GM21367 (cell line): Measurements from ENCODE around the gene CDH23.

Source experiments
- ATAC-seq: cut with Tn5 transposase; IDR thresholded peaks from one replicate; pipeline ENCODE4 v1.9.1; 2021; ENCODE audit not compliant: unreplicated experiment

CDH23 gene

DNA sequence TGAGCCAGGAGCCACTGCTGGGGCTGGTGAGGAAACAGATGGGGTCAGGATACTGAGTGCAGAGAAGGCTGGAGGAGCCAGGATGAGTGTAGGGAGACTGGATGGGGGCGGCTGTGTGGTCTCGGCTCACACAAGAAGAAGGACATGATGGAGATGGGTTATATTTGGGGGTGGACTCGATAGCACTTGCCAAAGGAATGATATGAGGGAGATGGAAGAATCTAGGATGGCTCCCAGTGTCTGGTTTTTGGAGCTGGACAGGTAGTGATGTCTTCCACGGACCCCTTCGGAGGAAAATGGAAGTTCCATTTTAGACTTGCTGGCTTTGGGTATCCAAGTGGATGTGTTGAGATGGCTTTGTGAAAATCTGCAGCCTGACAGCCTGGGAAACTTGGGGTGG, 83.9 kb downstream of the CDH23 start:
- ATAC-seq, result no peak

GRCh38 chr10:71481746-71482410, 85.2 kb downstream of the CDH23 start:
- no peak for ATAC-seq

- no peak for ATAC-seq
Observed at GRCh38 chr10:71482620-71483019, 85.9 kb downstream of the CDH23 start.

- no peak for ATAC-seq
Observed at GRCh38 chr10:71483135-71483534, 86.4 kb downstream of the CDH23 start.

DNA sequence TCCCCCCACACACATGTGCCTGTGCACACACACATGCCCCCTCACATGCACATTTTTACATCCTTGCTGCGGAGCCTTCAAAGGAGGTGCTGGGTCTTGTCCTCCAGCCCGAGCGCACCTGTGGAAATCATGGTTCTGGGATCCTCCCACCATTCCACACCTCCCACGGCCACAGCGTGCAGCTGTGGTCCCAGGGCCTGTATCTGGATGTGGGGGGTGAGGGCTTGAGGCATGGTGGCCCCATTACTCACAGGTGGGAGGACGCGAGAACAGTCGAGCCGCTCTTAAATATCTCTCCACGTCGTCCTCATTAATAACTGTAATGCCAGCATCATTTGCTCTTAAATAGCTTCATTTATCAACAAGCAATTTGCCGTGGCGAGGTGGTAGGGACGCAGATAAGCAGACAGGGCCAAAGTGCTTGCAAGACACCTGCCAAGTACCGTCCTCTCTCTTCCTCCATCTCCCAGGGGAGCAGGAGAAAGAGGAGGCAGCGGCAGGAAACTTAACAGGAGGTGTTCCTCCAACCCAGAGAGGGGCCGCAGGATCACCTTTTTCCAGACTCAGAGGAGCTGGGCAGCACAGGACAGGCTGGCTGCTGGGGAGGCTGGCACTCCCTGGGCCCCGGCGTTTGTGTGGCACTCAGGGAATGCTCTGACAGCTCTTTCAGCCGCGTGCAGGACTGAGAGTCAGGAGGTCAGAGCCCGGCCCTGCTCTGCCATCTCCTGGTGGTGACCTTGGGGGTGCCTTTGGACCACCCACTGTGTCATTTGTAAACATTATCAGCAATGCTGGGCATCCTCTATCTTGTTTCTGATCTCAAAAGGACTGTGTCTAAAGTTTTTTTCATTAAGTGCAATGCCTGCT, 87.4 kb downstream of the CDH23 start:
- no peak for ATAC-seq

DNA sequence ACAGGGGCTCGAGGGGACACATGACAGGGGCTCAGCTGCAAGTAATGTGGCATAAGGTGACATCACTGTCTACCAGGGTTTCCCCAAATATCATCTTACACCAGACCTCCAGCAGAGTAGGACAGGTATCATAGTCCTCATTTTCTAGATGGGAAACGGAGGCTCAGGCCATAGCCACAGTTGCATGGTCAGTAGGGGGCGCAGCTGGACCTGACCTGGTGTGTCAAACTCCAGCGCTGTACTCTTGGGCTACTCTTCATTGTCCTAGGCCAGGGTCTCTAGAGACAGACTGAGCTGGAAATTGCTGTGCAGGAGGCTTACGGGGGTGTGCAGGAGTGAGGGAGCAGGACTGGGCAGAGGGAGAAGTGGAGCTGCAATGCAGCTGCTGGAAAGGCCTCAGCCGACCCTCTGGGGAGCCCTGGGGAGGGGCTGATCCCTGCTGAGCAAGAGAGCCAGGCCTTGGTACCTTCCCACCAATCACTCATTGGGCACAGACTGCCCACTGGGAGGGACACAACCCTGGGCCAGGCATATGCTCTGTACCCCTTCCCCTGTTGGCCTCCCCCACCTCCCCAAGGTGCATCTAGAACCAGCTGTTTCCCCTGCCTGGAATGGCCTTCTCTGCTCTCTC, 89.9 kb downstream of the CDH23 start:
- no peak for ATAC-seq

- no peak for ATAC-seq
Observed at GRCh38 chr10:71487726-71488125, 91.0 kb downstream of the CDH23 start.

DNA sequence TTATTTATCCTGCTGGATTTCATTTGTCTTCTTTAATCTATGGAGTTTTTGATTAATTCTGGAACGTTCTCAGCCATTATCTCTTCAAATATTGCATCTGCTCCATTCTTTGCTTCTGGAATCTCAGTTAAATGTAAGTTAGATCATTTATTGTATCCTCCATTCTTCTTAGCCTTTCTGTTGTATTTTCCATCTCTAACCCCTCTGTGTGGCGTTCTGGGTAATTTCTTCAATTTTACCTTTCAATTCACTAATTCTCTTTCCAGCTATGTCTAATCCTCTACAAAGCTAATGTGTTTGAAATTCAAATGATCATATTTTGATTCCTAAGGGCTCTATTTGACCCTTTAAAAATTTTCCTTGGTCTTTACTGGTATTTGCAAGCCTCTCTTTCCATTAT, 92.4 kb downstream of the CDH23 start:
- no peak for ATAC-seq

- ATAC-seq, result no peak
Observed at GRCh38 chr10:71492872-71493271, 96.2 kb downstream of the CDH23 start.

- ATAC-seq, result no peak
Observed at GRCh38 chr10:71493741-71494140, 97.0 kb downstream of the CDH23 start.

- ATAC-seq, result no peak
Observed at GRCh38 chr10:71494476-71494875, 97.8 kb downstream of the CDH23 start.

DNA sequence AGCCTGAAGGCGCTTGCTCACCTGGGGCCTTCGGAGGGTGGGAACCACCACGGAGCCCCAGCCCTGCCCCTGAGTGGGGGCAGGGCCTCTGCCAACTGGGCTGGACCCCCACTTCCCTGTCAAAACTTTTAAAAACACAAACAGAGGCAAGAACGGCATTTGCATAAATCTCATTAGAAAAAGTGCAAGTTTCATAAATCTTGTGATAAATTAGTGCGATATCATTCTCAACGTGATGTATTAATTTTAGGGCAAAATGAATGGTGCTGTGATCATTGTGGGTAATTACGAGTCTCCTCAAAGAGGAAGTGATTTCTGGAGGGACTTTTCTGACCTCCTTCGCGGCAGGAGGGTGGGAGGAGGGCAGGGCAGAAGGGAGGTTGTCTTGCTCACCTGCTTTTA, 98.3 kb downstream of the CDH23 start:
- ATAC-seq, result no peak

DNA sequence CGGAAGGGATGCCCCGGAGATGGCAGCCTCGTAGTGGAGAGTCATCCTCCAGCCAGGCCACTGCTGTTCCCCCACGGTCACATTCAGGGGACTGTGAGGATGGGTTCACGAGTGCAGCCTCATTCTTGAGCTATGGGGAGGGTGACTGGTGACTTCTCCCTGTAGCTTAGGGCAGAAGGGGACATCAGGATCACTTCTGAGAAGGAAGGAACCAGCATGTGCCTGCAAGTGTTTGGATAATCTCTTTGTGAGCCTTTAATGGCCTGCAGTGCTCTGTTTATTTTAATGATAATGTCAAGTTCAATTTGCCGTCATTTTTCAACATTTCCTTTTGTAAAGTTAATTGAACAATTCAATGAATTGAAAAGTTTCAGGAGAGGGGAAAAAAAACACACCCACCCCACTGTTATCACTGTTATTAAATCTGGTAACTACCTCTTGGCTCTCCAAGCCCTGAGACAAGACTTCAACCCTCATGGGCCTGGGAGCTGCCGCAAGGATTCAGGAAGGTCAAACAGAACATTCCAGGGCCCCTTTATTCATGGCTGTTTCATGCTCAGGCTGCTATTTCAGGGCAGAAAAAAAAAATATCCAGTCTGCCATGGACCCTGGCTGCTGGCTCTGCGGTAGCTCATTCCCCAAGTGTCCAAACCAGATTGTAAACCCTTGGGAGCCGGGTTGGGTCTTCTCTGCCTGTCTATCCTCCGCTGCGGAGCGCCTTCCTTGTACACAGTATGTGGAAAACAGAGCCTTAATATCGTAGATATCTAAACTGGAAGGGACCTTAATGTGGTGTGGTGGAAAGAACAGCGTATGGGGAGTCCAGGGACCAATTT, 100.4 kb downstream of the CDH23 start:
- ATAC-seq, result no peak

DNA sequence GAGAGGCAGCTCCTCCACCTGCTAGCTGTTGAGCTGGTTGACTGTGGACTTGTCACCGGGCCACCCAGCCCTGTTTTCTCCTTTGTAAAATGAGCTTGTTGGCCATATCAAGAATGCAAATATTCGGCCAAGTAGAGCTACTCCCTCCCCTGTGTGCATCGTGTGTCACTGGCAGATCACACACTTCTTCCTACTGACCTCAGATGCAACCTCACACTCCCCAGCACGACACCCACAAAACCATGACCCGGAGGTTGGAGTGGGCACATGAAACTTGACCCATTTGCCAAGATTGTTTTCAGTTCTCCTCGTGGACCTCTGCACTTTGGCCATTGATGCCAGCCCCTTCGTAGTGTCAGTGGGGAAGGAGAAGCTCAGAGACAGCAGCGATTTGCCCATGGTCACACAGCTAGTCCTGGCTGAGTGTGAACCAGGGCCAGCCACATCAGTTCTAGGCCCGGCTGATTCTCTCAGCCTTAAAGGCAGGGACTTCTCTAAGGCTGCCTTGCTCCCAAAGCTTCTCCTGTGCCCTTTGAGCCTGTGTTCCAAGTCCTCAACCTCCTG, 101.1 kb downstream of the CDH23 start:
- no peak for ATAC-seq

GRCh38 chr10:71501402-71501801, 104.7 kb downstream of the CDH23 start:
- no peak for ATAC-seq

DNA sequence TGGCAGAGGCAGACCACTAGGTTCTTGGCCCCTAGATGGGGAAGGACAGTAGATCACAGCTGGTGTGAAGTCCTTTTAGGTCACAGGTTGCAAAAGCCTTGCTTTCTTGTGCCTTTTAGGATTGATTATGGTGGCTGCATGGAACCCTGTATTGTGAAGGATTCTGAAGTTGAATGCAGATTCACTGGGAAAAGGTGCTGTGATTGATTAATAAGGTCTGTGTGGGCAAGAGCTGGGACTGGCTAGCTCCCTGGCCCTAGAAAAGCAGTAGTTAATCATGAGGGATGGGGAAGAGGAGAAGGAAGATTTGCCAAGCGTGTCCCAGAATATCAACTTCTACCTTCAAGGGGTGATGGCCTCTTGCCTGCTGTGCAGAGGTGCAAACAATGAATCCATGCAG, 105.5 kb downstream of the CDH23 start:
- no peak for ATAC-seq

DNA sequence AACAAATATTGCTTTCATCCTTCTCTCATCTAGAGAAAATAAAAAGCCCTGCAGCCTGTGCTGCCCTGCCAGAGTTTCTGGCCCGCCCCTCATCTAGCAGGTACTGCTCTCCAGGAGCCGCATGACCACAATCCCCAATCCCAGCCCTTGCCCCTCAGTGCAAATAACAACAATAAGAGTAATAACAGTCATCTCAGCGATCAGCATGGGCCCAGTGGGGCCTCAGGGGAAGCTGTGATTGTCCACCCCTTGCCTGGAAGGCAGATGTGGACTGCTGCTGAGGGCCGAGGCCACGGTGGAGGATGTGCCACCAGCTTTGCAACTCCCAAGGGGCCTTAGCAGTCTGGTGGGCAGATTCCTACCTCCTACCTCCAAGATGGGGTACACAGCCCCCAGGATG, 106.1 kb downstream of the CDH23 start:
- ATAC-seq, result no peak

GRCh38 chr10:71504168-71504567, 107.4 kb downstream of the CDH23 start:
- no peak for ATAC-seq

- ATAC-seq, result no peak
Observed at GRCh38 chr10:71504570-71504969, 107.8 kb downstream of the CDH23 start.

- ATAC-seq, result no peak
Observed at GRCh38 chr10:71505862-71506261, 109.1 kb downstream of the CDH23 start.

DNA sequence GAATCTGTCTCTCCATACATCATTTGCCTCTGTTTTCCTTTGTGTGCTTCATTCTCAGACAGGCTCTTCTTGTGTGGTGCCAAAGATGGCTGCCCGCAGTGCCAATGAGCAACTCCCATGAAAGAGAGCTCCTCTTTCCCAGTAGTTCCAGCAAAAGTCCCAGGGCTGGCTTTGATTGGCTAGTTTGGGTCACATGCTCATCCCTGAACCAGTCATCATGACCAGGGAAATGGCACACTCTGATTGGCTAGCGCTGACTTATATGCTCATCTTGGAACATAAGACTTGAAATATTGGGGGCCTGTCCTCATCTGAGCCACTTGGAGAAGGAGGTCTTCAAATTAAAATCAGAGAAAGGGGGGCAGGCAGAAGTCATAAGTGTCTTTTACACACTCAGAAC, 112.7 kb downstream of the CDH23 start:
- no peak for ATAC-seq
